ENCODE results near the gene ATP2B1.
"Not testable (repeated sequence)": the region's sequence is repeated elsewhere in the genome, so short reads cannot be mapped to it uniquely, and the experiment has no call there.

ATP2B1 gene

GRCh38 chr12:89702503-89702902 is 6.1 kb downstream of the ATP2B1 start:
- H3K4me3 ChIP-seq (ENCODE audit: control insufficient read depth, low read depth, low read length), result no peak overlapping the region
- no peak for TF ChIP-seq CTCF (conservative IDR thresholded peaks at IDR 0.05; ENCODE audit: control insufficient read depth, insufficient read depth, low read depth, low read length)
- no peak for DNase-seq (ENCODE audit: low read depth)

GRCh38 chr12:89701606-89702206 is 6.9 kb downstream of the ATP2B1 start:
- no peak for TF ChIP-seq CTCF (conservative IDR thresholded peaks at IDR 0.05; ENCODE audit: control insufficient read depth, insufficient read depth, low read depth, low read length)

GRCh38 chr12:89700191-89700810 is 8.3 kb downstream of the ATP2B1 start:
- DNase-seq (ENCODE audit: low read depth), result peak; percentile 20
- TF ChIP-seq CTCF (conservative IDR thresholded peaks at IDR 0.05; ENCODE audit: control insufficient read depth, insufficient read depth, low read depth, low read length), result no peak
- no peak overlapping the region for H3K4me3 ChIP-seq (ENCODE audit: control insufficient read depth, low read depth, low read length)

More at GRCh38 chr12:89701606-89702206, 6.9 kb downstream of the ATP2B1 start:
- H3K4me3 ChIP-seq (ENCODE audit: control insufficient read depth, low read depth, low read length), result no peak overlapping the region
- no peak for DNase-seq (ENCODE audit: low read depth)

GRCh38 chr12:89698607-89699006 is 10.0 kb downstream of the ATP2B1 start:
- no peak overlapping the region for H3K4me3 ChIP-seq (ENCODE audit: control insufficient read depth, low read depth, low read length)
- DNase-seq (ENCODE audit: low read depth), result no peak
- no peak for TF ChIP-seq CTCF (conservative IDR thresholded peaks at IDR 0.05; ENCODE audit: control insufficient read depth, insufficient read depth, low read depth, low read length)

- not testable (repeated sequence) for DNase-seq (ENCODE audit: low read depth); H3K4me3 ChIP-seq (ENCODE audit: control insufficient read depth, low read depth, low read length)
Measured at GRCh38 chr12:89697728-89698127, 10.9 kb downstream of the ATP2B1 start.

GRCh38 chr12:89697296-89697695 is 11.3 kb downstream of the ATP2B1 start:
- no peak for TF ChIP-seq CTCF (conservative IDR thresholded peaks at IDR 0.05; ENCODE audit: control insufficient read depth, insufficient read depth, low read depth, low read length)
- DNase-seq (ENCODE audit: low read depth), result no peak
- H3K4me3 ChIP-seq (ENCODE audit: control insufficient read depth, low read depth, low read length), result no peak overlapping the region

- no peak for TF ChIP-seq CTCF (conservative IDR thresholded peaks at IDR 0.05; ENCODE audit: control insufficient read depth, insufficient read depth, low read depth, low read length)
- DNase-seq (ENCODE audit: low read depth), result no peak
- no peak overlapping the region for H3K4me3 ChIP-seq (ENCODE audit: control insufficient read depth, low read depth, low read length)
Measured at GRCh38 chr12:89695830-89696229, 12.8 kb downstream of the ATP2B1 start.
